Measurements from ENCODE around the gene RAET1E.
"Not testable (repeated sequence)": the region's sequence is repeated elsewhere in the genome, so short reads cannot be mapped to it uniquely, and the experiment has no call there.

The RAET1E gene

GRCh38 chr6:149908480-149908879, 10.6 kb upstream of the RAET1E start:
- not testable (repeated sequence) for DNase-seq

GRCh38 chr6:149907317-149907716, 9.4 kb upstream of the RAET1E start:
- no peak for DNase-seq

GRCh38 chr6:149906405-149906804, 8.5 kb upstream of the RAET1E start:
- DNase-seq = no peak

DNA sequence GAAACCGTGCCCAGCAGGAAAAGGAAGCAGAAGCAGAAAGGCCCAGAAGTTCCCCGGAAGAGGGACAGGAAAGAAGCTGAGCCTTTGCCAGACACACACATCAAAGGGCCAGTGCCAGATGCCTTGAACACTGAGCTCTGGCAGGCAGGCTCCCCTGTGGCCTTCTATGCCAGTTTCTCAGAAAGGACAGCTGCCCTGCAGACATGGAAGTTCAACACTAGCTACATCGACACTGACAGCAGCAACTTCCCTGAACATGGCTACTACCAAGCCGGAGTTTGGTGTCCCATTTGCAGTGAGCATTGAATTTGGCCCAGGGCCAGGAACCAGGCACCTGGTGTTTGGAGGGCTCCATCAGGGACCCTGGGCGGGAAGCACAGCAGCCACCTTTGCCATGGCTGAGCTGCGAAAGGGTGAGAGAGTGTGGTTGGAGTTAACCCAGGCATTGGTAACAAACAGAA, 8.0 kb upstream of the RAET1E start:
- DNase-seq = peak; percentile 20

DNA sequence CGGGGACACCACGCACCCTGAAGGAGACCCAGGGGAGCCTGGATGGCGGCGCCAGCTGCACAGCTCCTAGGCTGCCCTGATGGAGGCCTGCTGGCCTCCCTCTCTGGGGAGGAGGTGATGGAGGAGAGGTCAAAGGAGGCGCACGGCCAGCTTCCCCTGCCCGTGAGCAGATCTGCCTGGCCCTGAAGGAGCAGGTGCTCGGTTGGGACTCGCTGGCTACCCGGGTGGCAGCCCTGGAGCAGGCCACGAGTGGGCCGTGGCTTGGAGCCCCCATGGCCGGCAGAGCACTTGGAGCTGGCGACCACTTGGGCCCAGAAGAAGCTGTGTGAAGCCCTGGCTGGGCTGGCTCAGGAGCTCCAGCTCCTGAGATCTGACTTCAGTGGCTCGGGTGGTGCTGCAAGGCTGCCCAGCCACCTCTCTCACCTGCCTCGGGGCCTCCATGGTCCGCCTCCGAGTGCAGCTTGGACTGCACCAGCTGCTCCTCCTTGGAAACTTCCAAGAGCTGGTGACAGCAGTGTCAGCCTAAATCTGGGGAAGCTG, 7.5 kb upstream of the RAET1E start:
- no peak for DNase-seq

DNA sequence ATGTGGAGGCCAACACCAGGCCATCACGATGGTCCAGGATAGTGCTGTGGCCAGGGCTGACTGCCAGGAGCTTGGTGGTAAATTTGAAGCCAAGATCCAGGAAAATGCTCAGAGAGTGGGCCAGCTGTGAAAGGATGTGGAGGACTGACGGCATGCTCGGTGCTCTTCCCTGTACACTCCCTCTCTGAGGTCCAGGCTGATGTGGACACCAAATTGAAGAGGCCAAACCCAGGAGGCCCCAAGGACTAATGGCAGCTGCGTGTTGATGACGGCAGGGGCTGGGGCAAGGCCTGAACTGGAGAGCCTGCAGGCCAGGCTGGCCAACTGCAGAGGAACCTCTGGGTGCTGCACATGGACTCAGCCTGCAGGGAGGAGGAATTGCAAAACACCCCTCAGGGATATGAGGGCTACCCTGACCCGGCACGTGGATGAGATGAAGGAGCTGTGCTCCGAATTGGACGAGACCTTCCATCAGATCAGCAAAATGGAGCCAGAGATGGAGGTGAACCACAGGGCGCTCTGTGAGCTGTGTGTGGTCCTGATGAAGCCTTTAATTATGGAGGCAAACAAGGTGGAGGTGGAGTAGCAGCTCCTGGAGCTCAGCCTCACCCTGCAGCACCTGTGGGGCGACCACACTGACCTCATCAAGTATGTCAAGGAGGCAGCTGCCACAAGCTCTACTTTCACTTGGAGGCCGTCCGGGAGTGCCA, 6.9 kb upstream of the RAET1E start:
- DNase-seq = no peak

DNA sequence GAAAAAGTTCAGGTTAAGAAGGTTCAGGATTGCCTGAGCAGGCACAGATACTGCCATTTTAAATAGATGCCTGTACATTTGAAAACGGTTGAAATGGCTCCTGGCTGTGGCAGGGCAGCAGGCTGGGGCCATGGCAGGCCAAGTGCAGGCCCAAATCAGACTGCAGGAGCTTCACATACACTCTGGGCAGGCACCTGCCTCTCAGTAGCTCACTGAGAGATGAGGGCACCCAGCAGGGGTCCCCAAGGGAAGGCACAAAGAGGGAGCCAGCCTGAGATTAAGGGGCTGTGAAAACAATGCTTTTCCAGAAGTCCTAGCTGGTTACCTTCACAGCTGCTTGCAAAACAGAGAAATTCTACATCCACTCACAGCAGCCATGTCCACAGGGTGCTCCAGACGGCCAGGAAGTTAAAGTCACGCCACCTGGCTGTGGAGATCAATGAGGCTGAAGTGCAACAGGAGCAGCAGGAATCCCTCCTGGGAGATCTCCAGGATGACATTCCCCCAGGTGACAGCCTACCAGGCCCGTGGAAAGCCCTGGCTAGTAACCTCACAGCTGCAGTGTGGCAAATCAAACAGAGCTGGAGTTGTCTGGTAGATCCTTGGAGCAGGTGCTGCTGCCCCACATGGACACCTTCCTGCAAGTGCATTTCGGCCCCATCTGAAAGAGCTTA, 6.2 kb upstream of the RAET1E start:
- DNase-seq = peak; percentile 87

DNA sequence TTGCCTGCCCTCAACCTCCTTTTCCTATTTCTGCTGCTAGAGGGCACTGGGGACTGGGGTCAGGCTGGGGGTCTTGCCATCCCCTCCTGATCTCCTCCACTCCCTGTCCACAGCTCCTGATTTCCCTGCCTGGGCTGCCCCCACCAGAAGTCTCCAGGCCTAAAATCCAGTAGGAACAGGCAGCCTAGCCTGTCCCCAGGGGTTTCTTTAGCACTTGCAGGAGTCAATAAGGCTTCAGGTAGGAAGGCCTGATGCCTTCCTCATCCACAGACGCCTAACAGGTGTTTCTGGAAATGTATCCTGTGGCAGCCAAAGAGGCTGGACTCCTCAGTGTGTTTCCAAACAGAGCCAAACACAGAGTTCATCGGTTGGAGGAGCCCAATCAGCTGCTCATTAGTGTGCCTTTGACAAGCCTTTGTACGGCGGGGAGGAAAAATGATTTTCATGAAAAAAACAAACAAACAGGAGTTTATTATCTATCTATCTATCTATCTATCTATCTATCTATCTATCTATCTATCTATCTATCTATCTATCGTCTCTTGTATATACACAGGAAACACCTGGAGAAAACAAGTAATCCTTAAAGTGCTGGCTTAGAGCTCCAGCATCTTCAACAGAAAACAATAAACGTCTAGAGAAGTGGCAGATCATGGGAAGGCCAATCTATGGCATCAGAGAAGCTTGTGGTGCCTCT, 3.7 kb upstream of the RAET1E start:
- no peak for DNase-seq

- DNase-seq = no peak
Observed at GRCh38 chr6:149900620-149901443, 2.9 kb upstream of the RAET1E start.

DNA sequence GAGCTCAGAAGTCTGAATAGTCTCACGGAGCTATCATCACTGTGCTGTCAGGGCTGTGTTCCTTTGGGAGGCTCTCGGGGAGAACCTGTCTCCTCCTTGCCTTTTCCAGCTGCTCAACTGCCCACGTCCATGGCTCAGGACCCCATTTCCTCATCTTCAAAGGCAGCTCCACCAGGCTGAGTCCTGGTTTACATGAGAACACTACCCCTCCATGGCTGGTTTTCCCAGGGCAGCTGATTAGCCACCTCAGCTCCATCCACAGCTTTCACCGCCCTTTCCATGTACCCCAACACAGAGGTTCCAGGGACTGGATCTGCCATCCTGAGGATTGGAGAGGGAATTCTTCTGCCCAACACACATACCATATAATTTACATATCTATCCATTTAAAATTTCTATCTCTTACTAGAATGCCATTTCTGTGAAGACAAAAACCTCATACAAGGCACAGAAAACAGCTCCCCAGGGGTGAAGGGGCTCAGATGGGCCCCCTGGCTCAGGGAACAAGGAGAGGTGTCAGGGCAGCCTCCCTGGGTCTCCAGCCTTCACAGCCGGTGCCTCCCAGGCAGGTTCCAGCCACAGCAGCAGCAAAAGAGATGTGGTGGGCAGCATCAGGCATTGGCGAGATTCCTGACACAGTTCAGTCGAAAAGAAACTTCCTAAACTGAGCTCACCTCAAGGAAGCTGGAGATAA, 2.2 kb upstream of the RAET1E start:
- no peak for DNase-seq

DNA sequence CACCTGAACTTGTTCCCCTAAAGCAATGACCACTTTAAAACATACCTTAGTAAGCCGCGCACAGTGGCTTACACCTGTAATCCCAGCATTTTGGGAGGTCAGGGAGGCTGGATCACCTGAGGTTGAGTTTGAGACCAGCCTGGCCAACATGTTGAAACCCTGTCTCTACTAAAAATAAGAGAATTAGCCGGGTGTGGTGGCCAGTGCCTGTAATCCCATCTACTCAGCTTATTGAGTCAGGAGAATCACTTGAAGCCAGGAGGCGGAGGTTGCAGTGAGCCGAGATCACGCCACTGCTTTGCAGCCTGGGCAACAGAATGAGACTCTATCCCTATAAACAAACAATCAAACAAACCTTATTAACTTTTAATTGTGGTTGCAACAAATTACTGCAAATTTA, 1.6 kb upstream of the RAET1E start:
- DNase-seq = no peak

DNA sequence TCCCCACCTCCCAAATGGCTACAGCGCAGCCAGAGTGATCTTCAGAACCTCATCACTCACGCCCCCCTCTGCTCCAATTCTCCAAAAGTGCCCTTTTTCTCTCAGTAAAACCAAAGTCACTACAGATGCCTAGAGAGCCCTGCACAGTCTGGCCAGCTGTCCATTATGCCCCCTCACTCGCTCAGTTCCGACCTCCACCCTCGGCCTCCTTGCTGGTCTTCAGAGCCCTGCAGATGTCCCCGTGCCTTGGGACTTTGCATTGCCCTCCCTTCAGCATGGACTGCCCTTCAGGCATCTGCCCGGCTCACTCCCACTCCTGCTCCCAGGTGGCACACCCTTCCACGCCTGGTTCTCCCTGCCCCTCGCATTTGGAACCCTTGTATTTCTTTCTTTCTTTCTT, 1.1 kb upstream of the RAET1E start:
- DNase-seq = no peak

DNA sequence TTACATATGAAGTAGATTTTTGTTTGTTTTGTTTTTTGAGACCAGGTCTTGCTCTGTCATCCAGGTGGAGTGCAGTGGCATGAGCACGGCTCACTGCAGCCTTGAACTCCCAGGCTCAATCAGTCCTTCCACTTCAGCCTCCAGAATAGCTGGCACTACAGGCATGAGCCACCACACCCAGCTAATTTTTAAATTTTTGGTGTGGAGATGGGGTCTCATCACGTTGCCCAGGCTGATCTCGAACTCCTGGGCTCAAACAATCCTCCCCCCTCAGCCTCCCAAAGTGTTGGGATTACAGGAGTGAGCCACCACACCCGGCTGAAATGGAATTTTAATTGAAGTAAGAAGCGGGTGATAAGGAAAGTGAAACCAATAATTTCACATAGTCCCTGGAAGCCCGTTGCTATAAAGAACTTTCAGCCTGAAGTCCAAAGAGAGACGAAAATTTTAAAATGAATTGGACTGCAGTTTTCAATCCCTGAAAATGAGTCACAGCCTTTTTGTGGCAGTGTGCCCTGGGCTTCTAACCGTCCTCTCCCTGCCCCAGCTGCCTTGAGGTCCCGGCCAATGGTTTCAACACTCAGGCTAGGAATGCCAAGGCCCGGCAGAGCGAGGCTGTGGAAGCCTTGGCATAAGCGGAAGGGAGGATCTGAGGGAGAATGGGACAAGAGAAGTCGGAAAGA, 757 bp downstream of the RAET1E start:
- no peak for DNase-seq

- DNase-seq = no peak
Observed at GRCh38 chr6:149896491-149896890, 1.4 kb downstream of the RAET1E start.

DNA sequence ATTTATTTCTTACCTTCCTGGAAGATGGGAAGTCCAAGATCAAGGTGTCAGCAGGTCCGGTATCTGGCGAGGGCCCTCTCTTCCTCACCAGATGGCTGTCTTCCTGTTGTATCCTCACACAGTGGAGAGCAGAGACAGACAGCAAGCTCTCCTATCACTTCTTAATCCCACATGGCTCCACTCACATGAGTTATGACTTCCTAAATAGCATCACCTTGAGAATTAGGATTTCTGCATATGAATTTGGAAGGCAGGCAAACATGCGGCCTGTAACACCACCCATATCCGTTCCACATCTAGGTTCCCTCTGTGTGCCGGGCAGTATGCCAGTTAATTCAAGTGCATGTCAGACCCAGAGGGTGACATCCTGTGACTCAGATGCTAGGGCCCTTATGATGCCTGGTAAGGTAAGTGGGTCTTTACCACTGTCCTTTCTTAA, 2.1 kb downstream of the RAET1E start:
- peak; percentile 90 for DNase-seq

GRCh38 chr6:149895048-149895590, 2.8 kb downstream of the RAET1E start:
- DNase-seq = no peak

GRCh38 chr6:149891864-149892263, 6.0 kb downstream of the RAET1E start:
- not testable (repeated sequence) for DNase-seq

GRCh38 chr6:149891259-149891658, 6.7 kb downstream of the RAET1E start:
- no peak for DNase-seq

GRCh38 chr6:149890629-149891045, 7.3 kb downstream of the RAET1E start:
- DNase-seq = no peak

GRCh38 chr6:149889326-149889725, 8.6 kb downstream of the RAET1E start:
- peak; percentile 8 for DNase-seq

DNA sequence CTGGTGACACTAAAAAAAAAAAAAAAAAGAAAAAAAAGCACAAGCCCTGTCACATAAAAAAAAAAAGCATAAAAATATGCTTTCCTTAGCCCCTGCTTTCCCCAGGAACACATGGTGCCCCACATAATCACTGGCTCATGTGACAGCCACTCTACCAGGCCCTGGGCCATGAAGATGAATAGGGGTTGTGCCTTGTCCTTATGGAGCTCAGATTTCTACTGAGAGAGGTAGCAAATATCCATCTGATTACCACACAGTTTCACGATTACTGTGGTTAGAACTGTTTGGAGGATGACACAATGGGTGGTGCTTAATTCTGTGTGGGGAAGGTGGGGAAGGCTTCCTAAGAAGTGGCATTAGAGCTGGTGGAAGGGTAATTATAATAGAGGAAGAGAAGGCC, 9.3 kb downstream of the RAET1E start:
- no peak for DNase-seq

Measured in NCI-H345 (cell line).